B cell (primary cell): ENCODE measurements around the gene DTX4. TPM values are rescaled to one million over a fixed set of nuclear protein-coding genes. Genes with fewer than 3 reads are reported as not detected.

ENCODE experiments used
- ATAC-seq: fragments of 200-7000 bp; cut with Tn5 transposase; one replicate; pipeline ENCODE4 v1.10.0; 2021; ENCODE audit warnings: low read depth, mild to moderate bottlenecking, moderate number of reproducible peaks, moderate library complexity
- CTCF ChIA-PET: fragments of 350-600 bp; sonication (Branson Sonifier 250); formaldehyde crosslinking; loops from one replicate; lab custom pipeline; 2021; ENCODE audit warnings: antibody characterized with exemption, inconsistent platforms; lab: Charles Lee
- POLR2A ChIA-PET: fragments of 350-600 bp; sonication (Branson Sonifier 250); formaldehyde crosslinking; loops from one replicate; lab custom pipeline; 2021; ENCODE audit warnings: antibody characterized with exemption; lab: Charles Lee
- DNase-seq: peaks from one replicate; pipeline ENCODE4 v3.0.0; 2013
- H2AFZ ChIP-seq: 2 replicates; pipeline ENCODE4 v1.6.1; 2012; ENCODE audit warnings: mild to moderate bottlenecking, low read depth, low read length; ENCODE audit not compliant: insufficient read depth, poor library complexity, severe bottlenecking
- H3K27ac ChIP-seq, 2 donors: 1 replicate in 1 of 2; 2 replicates in 1 of 2; pipeline ENCODE4 v1.5.1; 2012 to 2013; ENCODE audit warnings: low read length in 2 of 2, mild to moderate bottlenecking in 2 of 2, moderate library complexity in 1 of 2
- H3K27me3 ChIP-seq, 4 experiments: fragments of 200-600 bp in 1 of 4; sonication (generic) in 1 of 4; replicated peaks in 1 of 4; 1 replicate in 2 of 4; 2 replicates in 2 of 4; pipeline versions ENCODE4 v1.6.1 to v1.7.0; 2013 to 2016; ENCODE audit warnings: low read length in 3 of 4, mild to moderate bottlenecking in 2 of 4, mixed read lengths in 1 of 4, moderate library complexity in 1 of 4; ENCODE audit not compliant: insufficient read depth in 4 of 4, control insufficient read depth in 3 of 4; ENCODE audit errors: control extremely low read depth in 1 of 4
- H3K36me3 ChIP-seq, 2 experiments: replicated peaks in 1 of 2; 1 replicate in 1 of 2; 2 replicates in 1 of 2; pipeline versions ENCODE4 v1.6.1 to v1.7.1; 2013; ENCODE audit warnings: low read length in 1 of 2; ENCODE audit not compliant: insufficient read depth in 2 of 2, control insufficient read depth in 1 of 2; ENCODE audit errors: control extremely low read depth in 1 of 2, extremely low read depth in 1 of 2
- H3K4me1 ChIP-seq, 2 donors: fragments of 200-600 bp in 1 of 2; sonication (generic) in 1 of 2; 1 replicate in 1 of 2; 2 replicates in 1 of 2; pipeline versions ENCODE4 v1.5.1 to v1.6.1; 2013 to 2017; ENCODE audit warnings: low read length in 2 of 2; ENCODE audit not compliant: control insufficient read depth in 2 of 2, insufficient read depth in 2 of 2
- H3K4me2 ChIP-seq: replicated peaks from 2 replicates; pipeline ENCODE3; 2012; ENCODE audit warnings: mild to moderate bottlenecking, low read depth, low read length; ENCODE audit not compliant: poor library complexity, severe bottlenecking
- H3K4me3 ChIP-seq, 5 experiments: fragments of 200-600 bp in 1 of 5; sonication (generic) in 1 of 5; 1 replicate in 3 of 5; 2 replicates in 2 of 5; pipeline versions ENCODE4 v1.5.1 to v1.7.0; 2011 to 2016; ENCODE audit warnings: low read length in 4 of 5, mild to moderate bottlenecking in 4 of 5, low read depth in 2 of 5, control low read depth in 1 of 5, moderate library complexity in 1 of 5; ENCODE audit not compliant: insufficient read depth in 1 of 5; ENCODE audit errors: control extremely low read depth in 1 of 5, extremely low read depth in 1 of 5
- H3K79me2 ChIP-seq: fragments of 200-600 bp; sonication (generic); one replicate; pipeline ENCODE4 v1.6.0; 2016; ENCODE audit warnings: low read length; ENCODE audit not compliant: control insufficient read depth, insufficient read depth
- H3K9ac ChIP-seq: fragments of 200-600 bp; sonication (generic); 2 replicates; pipeline ENCODE4 v1.6.1; 2017; ENCODE audit warnings: mild to moderate bottlenecking, low read length, moderate library complexity
- H3K9me3 ChIP-seq, 3 donors: one replicate each; pipeline versions ENCODE4 v1.6.1 to v1.7.1; 2013; ENCODE audit warnings: low read length in 2 of 3; ENCODE audit not compliant: control insufficient read depth in 2 of 3, insufficient read depth in 1 of 3; ENCODE audit errors: control extremely low read depth in 1 of 3
- H4K20me1 ChIP-seq: 2 replicates; pipeline ENCODE4 v1.6.0; 2012; ENCODE audit warnings: mild to moderate bottlenecking, low read length; ENCODE audit not compliant: insufficient read depth, control insufficient read depth, poor library complexity, severe bottlenecking
- H3K27ac Mint-ChIP-seq: one replicate; pipeline ENCODE4 v1.8.0; 2021; ENCODE audit warnings: mixed read lengths
- H3K27me3 Mint-ChIP-seq: one replicate; pipeline ENCODE4 v1.8.0; 2021; ENCODE audit warnings: mixed read lengths
- H3K4me1 Mint-ChIP-seq: one replicate; pipeline ENCODE4 v1.8.0; 2021; ENCODE audit warnings: mixed read lengths
- H3K4me3 Mint-ChIP-seq: one replicate; pipeline ENCODE4 v1.8.0; 2021; ENCODE audit warnings: mixed read lengths
- H3K9me3 Mint-ChIP-seq: one replicate; pipeline ENCODE4 v1.8.0; 2022; ENCODE audit warnings: mixed read lengths; ENCODE audit not compliant: insufficient read depth
- EZH2 ChIP-seq: IDR thresholded peaks from 2 replicates; pipeline ENCODE4 v1.6.1; 2012; ENCODE audit warnings: borderline replicate concordance, low read depth, mild to moderate bottlenecking, moderate library complexity, low read length; ENCODE audit not compliant: insufficient read depth, poor library complexity, severe bottlenecking
- WGBS: methylation state at CpG from one replicate; pipeline ENCODE4 v1.1.5; 2013; ENCODE audit warnings: missing lambda C conversion rate; ENCODE audit not compliant: insufficient coverage; 5-methylcytosine and 5-hydroxymethylcytosine counted together
- intact Hi-C: fragments of 100-400 bp; cut with micrococcal nuclease; formaldehyde crosslinking; loops from one replicate; pipeline ENCODE4 v1.10.0; 2022
- polyA plus RNA-seq: library from polyadenylated mRNA; depleted of rRNA; stranded (reverse); fragments of >200 nt; gene quantifications from 2 replicates; pipeline ENCODE4 v1.2.3, GENCODE V29; 2012
- total RNA-seq, 2 donors: library from RNA; stranded (reverse); fragments of 120-200 nt in 1 of 2; gene quantifications; 1 replicate in 1 of 2; 2 replicates in 1 of 2; pipeline versions ENCODE4 v1.2.3 to v1.2.4, GENCODE V29; 2013 to 2022
- TF ChIP-seq, protein P1 (sequence below): fragments of 200-600 bp; IDR thresholded peaks from one replicate; pipeline ENCODE4 v1.8.0; 2022; ENCODE audit warnings: antibody characterized with exemption, mild to moderate bottlenecking

The DTX4 gene
- total and polyA plus RNA-seq, 2 donors (not counting 1 experiment from before 2014, with no cell fraction given), result 11.7 to 43.3 TPM

DNA sequence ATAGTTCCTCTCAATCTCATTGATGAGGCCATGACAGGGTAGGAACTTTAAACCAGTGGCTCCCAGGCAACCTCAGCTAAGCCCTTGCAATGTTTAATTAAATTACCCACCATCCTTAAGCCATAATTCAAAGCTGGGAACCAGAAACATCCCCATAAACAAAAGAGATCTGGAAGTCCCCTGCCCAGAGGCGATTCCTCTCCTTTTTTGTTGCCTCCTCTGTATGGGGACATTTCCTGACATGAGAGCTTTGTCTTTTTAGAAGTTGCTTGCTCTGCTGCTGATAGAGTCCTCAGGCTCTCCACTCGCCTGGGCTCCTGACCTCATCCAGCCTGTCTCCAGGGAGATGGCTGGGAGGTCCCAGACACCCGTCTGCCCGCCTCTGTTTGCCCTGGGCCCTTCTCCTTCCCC, 3.2 kb downstream of the DTX4 start:
- no peak overlapping the region for H3K9ac ChIP-seq
- no peak overlapping the region for H2AFZ ChIP-seq
- H3K9me3 Mint-ChIP-seq, result peaks cover 8% of the 10 kb centered on the region
- POLR2A ChIA-PET, result interaction anchor here (0.6 to 1.4 kb wide), 2 partner anchors 38 to 48 kb away, joined by 3 to 6 read pairs; partner anchors contain the start of gene MPEG1
- peaks cover 28% of the 10 kb centered on the region for H3K4me1 Mint-ChIP-seq
- peaks cover 80% of the 10 kb centered on the region for H3K79me2 ChIP-seq
- no peaks in the 10 kb centered on the region for H3K27me3 ChIP-seq
- peaks cover 31% of the 10 kb centered on the region for H4K20me1 ChIP-seq
- H3K4me3 ChIP-seq, result no peak overlapping the region
- 78% methylated on average over 2 of the region's 4 CpGs for WGBS
- intact Hi-C loops, result loop anchor here (10.0 kb wide), 1 partner anchor 490 kb away; the partner anchor contains the start of gene PATL1
- H3K9me3 ChIP-seq, result peaks cover 0 to 9% (median 7%) of the 10 kb centered on the region in 3 donors
- ATAC-seq, result no peak
- H3K4me1 ChIP-seq, result peaks cover 20 to 26% of the 10 kb centered on the region in 2 donors
- H3K27me3 Mint-ChIP-seq, result no peaks in the 10 kb centered on the region
- no peak overlapping the region for H3K27ac ChIP-seq
- CTCF ChIA-PET, result interaction anchor here (1.3 to 11.2 kb wide), 8 partner anchors 12 to 253 kb away, joined by 3 to 215 read pairs (median 45); partner anchors contain the start of gene OR5A2
- peaks cover 3 to 20% of the 10 kb centered on the region in 2 experiments for H3K36me3 ChIP-seq
- no peak for DNase-seq
- peak overlapping the region; percentile 88 for H3K4me2 ChIP-seq
- H3K4me3 Mint-ChIP-seq, result peak overlapping the region; percentile 98
- TF ChIP-seq, protein P1, sequence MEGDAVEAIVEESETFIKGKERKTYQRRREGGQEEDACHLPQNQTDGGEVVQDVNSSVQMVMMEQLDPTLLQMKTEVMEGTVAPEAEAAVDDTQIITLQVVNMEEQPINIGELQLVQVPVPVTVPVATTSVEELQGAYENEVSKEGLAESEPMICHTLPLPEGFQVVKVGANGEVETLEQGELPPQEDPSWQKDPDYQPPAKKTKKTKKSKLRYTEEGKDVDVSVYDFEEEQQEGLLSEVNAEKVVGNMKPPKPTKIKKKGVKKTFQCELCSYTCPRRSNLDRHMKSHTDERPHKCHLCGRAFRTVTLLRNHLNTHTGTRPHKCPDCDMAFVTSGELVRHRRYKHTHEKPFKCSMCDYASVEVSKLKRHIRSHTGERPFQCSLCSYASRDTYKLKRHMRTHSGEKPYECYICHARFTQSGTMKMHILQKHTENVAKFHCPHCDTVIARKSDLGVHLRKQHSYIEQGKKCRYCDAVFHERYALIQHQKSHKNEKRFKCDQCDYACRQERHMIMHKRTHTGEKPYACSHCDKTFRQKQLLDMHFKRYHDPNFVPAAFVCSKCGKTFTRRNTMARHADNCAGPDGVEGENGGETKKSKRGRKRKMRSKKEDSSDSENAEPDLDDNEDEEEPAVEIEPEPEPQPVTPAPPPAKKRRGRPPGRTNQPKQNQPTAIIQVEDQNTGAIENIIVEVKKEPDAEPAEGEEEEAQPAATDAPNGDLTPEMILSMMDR, result no peak
- no peak for TF ChIP-seq EZH2
- peak overlapping the region; percentile 54 for H3K27ac Mint-ChIP-seq

DNA sequence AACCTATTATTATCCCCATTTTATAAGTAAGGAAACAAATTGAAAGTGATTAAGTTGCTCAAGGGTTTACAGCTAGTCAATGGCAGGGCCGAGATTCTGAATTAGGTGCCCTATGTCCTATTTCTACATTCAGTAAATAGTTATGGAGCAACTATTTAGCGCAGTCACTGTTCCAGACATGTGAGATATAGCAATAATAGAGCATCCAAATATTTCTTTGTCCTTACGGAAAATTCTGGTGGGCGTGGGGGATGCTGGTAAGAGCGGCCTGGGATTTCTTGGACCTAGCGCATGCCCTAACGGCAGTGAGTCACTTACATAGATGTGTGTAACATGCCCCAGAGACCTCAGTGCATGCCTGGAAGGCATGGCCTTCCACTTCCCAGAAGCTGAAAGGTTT, 4.4 kb downstream of the DTX4 start:
- H3K4me3 Mint-ChIP-seq, result no peak overlapping the region
- Histone ChIP-seq H3K36me3 (peaks cover 3 to 22% of the 10 kb centered on the region in 2 experiments), H3K4me1 (peaks cover 20 to 24% of the 10 kb centered on the region in 2 donors), H2AFZ (no peak overlapping the region), H3K4me3 (no peak overlapping the region), H3K79me2 (peaks cover 80% of the 10 kb centered on the region), H3K4me2 (no peak overlapping the region), H3K27me3 (no peaks in the 10 kb centered on the region), H4K20me1 (peaks cover 42% of the 10 kb centered on the region), H3K9me3 (peaks cover 0 to 9% (median 7%) of the 10 kb centered on the region in 3 donors), H3K9ac (no peak overlapping the region), H3K27ac (no peak overlapping the region)
- ATAC-seq (no peak), DNase-seq (no peak)
- peaks cover 30% of the 10 kb centered on the region for H3K4me1 Mint-ChIP-seq
- peaks cover 8% of the 10 kb centered on the region for H3K9me3 Mint-ChIP-seq
- H3K27ac Mint-ChIP-seq, result no peak overlapping the region
- no peaks in the 10 kb centered on the region for H3K27me3 Mint-ChIP-seq
- ChIA-PET POLR2A (interaction anchor here (0.7 kb wide), 2 partner anchors 232 to 593 kb away, joined by 6 to 7 read pairs; no protein-coding TSS in a partner anchor), CTCF (interaction anchor here (0.7 to 11.2 kb wide), 5 partner anchors 11 to 50 kb away, joined by 3 to 215 read pairs (median 6); no protein-coding TSS in a partner anchor)
- TF ChIP-seq, protein P1, result no peak
- 89% methylated on average over 5 of the region's 7 CpGs for WGBS
- intact Hi-C loops, result loop anchor here (10.0 kb wide), 1 partner anchor 488 kb away; the partner anchor contains the start of gene PATL1
